ENCODE data around the gene ZNF227.
"Not testable (repeated sequence)": the region's sequence is repeated elsewhere in the genome, so short reads cannot be mapped to it uniquely, and the experiment has no call there.

Gene ZNF227

GRCh38 chr19:44252332-44252731, 40.0 kb downstream of the ZNF227 start:
- DNase-seq (ENCODE audit: low read depth): not testable (repeated sequence)

DNA sequence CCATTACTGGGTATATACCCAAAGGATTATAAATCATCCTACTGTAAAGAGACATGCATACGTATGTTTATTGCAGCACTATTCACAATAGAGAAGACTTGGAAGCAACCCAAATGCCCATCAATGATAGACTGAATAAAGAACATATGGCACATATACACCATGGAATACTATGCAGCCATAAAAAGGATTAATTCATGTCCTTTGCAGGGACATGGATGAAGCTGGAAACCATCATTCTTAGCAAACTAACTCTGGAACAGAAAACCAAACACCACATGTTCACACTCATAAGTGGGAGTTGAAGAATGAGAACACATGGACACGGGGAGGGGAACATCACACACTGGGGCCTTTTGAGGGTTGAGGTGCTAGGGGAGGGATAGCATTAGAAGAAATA, 41.1 kb downstream of the ZNF227 start:
- not testable (repeated sequence) for DNase-seq (ENCODE audit: low read depth)

GRCh38 chr19:44254496-44254895, 42.2 kb downstream of the ZNF227 start:
- no peak for DNase-seq (ENCODE audit: low read depth)

GRCh38 chr19:44255705-44256411, 43.5 kb downstream of the ZNF227 start:
- DNase-seq (ENCODE audit: low read depth): no peak

- no peak for DNase-seq (ENCODE audit: low read depth)
These were observed 45.8 kb downstream of the ZNF227 start for GRCh38 chr19:44258136-44258535.

- no peak for DNase-seq (ENCODE audit: low read depth)
These were observed 46.6 kb downstream of the ZNF227 start for GRCh38 chr19:44258835-44259413.

- no peak for DNase-seq (ENCODE audit: low read depth)
These were observed 48.0 kb downstream of the ZNF227 start for GRCh38 chr19:44260343-44260681.

DNA sequence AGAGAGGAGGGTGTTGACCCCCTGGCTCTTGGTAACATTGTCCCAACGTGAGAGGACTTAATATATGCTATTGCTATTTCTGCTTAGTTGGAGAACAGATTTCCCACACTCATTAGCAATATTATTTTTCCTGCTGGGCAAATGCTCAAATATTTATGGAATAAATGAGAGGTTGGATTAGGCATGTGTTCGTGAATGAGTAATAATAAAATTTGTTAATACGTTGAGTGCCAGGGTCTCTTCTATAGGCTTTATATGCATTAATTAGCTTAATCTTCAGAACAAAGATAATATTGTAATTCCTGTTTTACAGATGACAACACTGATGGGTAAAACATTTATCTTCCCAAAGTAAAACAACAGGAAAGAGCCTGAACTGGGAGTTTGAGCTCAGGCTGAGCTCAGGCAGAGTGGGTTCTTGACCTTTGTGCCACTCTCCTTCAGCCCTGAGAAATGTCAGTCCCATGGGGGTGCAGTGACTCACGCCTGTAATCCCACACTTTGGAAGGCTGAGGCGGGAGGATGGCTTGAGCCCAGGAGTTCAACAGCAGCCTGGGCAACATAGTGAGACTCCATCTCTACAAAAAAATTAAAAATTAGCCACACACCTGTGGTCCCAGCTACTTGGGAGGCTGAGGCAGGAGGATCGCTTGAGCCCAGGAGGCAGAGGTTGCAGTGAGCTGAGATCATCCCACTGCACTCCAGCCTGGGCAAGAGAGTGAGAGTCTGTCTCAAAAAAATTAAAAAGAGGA, 48.5 kb downstream of the ZNF227 start:
- DNase-seq (ENCODE audit: low read depth): no peak

DNA sequence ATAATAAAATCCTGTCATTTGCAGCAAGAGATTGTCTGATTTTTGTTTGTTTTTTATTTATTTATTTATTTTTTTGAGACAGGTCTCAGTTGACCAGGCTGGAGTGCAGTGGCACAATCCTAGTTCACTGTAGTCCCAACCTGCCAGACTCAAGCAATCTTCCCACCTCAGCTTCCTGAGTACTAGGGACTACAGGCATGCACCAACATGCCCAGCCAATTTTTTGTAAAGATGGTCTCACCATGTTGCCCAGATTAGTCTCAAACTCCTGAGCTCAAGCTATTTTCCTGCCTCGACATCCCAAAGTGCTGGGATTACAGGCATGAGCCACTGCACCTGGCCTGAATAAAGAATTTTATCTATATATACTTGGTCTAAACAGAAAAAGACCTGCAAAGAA, 65.0 kb downstream of the ZNF227 start:
- no peak for DNase-seq (ENCODE audit: low read depth)

DNA sequence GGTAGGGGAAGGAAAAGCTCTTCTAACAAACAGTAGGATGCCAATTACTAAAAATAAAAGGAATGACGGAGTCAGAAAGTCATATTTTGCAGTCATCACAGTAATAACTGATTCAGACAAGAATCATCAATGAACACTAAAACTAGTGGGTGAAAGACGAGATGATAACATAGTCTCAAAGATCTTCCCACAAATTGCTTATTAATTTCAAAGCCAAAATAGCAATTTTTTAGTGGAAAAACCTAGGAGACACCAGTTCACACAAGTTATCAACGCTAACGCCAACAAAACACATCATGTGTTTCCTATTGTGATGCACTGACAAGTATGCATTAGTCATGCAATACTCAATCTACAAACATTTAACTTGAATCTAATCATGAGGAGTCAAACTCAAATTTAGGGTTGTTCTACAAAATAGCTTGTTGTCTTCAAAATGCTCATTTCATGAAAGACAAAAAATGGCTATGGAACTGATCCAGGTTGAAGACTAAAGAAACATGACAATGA, 65.9 kb downstream of the ZNF227 start:
- no peak for DNase-seq (ENCODE audit: low read depth)

GRCh38 chr19:44280916-44281315, 68.6 kb downstream of the ZNF227 start:
- no peak for DNase-seq (ENCODE audit: low read depth)

- DNase-seq (ENCODE audit: low read depth): no peak
These were observed 70.5 kb downstream of the ZNF227 start for GRCh38 chr19:44282846-44283245.

- DNase-seq (ENCODE audit: low read depth): no peak
These were observed 72.6 kb downstream of the ZNF227 start for GRCh38 chr19:44284968-44285367.
